C4-2B (cell line): ENCODE data around the gene SETBP1.

Source experiments
- CTCF ChIP-seq: fragments of 450-650 bp; conservative IDR thresholded peaks from 2 replicates; pipeline ENCODE4 v1.5.1; 2017; ENCODE audit warnings: mild to moderate bottlenecking
- ZFX ChIP-seq: fragments of 450-650 bp; IDR thresholded peaks from 2 replicates; pipeline ENCODE4 v1.6.1; 2017

- TF ChIP-seq CTCF (no peak), ZFX (no peak)
These were observed 212.5 kb downstream of the SETBP1 start for GRCh38 chr18:44893045-44893706.
